ENCODE results near the gene C4BPA.

The C4BPA gene

GRCh38 chr1:207124389-207124788, 20.4 kb downstream of the C4BPA start (continued):
- no peak for TF ChIP-seq CREB5 (CRISPR knock-in tag; IDR thresholded peaks at IDR 0.05; ENCODE audit: low read depth)
- no peak for TF ChIP-seq ISL1 (CRISPR knock-in tag; IDR thresholded peaks at IDR 0.05)
- TF ChIP-seq ZFP30 (CRISPR knock-in tag; IDR thresholded peaks at IDR 0.05) = no peak
- no peak for TF ChIP-seq OSR1 (CRISPR knock-in tag; IDR thresholded peaks at IDR 0.05)
- TF ChIP-seq GLIS3 (CRISPR knock-in tag; IDR thresholded peaks at IDR 0.05) = no peak

GRCh38 chr1:207128336-207128921, 24.4 kb downstream of the C4BPA start:
- no peak for ATAC-seq

GRCh38 chr1:207129053-207129452, 25.0 kb downstream of the C4BPA start:
- ATAC-seq = no peak
- no peak for TF ChIP-seq ZFP3 (CRISPR knock-in tag; IDR thresholded peaks at IDR 0.05)
- no peak for TF ChIP-seq CSDC2 (CRISPR knock-in tag; IDR thresholded peaks at IDR 0.05)
- TF ChIP-seq OSR1 (CRISPR knock-in tag; IDR thresholded peaks at IDR 0.05) = no peak
- TF ChIP-seq CSRNP3 (CRISPR knock-in tag; IDR thresholded peaks at IDR 0.05) = no peak
- TF ChIP-seq ZNF8 (CRISPR knock-in tag; IDR thresholded peaks at IDR 0.05) = no peak
- no peak for TF ChIP-seq CREB5 (CRISPR knock-in tag; IDR thresholded peaks at IDR 0.05; ENCODE audit: low read depth)
- TF ChIP-seq TSHZ2 (CRISPR knock-in tag; IDR thresholded peaks at IDR 0.05) = no peak
- TF ChIP-seq ARNTL (CRISPR knock-in tag; IDR thresholded peaks at IDR 0.05; ENCODE audit: borderline replicate concordance, low read depth) = no peak
- no peak for TF ChIP-seq GLIS3 (CRISPR knock-in tag; IDR thresholded peaks at IDR 0.05)
- TF ChIP-seq SNAI2 (CRISPR knock-in tag; IDR thresholded peaks at IDR 0.05) = no peak
- no peak for TF ChIP-seq ZFP30 (CRISPR knock-in tag; IDR thresholded peaks at IDR 0.05)
- TF ChIP-seq, protein P1, sequence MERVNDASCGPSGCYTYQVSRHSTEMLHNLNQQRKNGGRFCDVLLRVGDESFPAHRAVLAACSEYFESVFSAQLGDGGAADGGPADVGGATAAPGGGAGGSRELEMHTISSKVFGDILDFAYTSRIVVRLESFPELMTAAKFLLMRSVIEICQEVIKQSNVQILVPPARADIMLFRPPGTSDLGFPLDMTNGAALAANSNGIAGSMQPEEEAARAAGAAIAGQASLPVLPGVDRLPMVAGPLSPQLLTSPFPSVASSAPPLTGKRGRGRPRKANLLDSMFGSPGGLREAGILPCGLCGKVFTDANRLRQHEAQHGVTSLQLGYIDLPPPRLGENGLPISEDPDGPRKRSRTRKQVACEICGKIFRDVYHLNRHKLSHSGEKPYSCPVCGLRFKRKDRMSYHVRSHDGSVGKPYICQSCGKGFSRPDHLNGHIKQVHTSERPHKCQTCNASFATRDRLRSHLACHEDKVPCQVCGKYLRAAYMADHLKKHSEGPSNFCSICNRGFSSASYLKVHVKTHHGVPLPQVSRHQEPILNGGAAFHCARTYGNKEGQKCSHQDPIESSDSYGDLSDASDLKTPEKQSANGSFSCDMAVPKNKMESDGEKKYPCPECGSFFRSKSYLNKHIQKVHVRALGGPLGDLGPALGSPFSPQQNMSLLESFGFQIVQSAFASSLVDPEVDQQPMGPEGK (CRISPR knock-in tag; IDR thresholded peaks at IDR 0.05; ENCODE audit: borderline replicate concordance) = no peak
- TF ChIP-seq BACH2 (CRISPR knock-in tag; IDR thresholded peaks at IDR 0.05; ENCODE audit: borderline replicate concordance) = no peak
- TF ChIP-seq TCF4 (CRISPR knock-in tag; IDR thresholded peaks at IDR 0.05; ENCODE audit: borderline replicate concordance) = no peak
- no peak for TF ChIP-seq RARB (CRISPR knock-in tag; IDR thresholded peaks at IDR 0.05)
- TF ChIP-seq ESRRG (CRISPR knock-in tag; IDR thresholded peaks at IDR 0.05) = no peak
- TF ChIP-seq, protein P2, sequence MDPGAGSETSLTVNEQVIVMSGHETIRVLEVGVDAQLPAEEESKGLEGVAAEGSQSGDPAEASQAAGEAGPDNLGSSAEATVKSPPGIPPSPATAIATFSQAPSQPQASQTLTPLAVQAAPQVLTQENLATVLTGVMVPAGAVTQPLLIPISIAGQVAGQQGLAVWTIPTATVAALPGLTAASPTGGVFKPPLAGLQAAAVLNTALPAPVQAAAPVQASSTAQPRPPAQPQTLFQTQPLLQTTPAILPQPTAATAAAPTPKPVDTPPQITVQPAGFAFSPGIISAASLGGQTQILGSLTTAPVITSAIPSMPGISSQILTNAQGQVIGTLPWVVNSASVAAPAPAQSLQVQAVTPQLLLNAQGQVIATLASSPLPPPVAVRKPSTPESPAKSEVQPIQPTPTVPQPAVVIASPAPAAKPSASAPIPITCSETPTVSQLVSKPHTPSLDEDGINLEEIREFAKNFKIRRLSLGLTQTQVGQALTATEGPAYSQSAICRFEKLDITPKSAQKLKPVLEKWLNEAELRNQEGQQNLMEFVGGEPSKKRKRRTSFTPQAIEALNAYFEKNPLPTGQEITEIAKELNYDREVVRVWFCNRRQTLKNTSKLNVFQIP (CRISPR knock-in tag; IDR thresholded peaks at IDR 0.05; ENCODE audit: borderline replicate concordance, low read depth) = no peak
- no peak for TF ChIP-seq ZNF70 (CRISPR knock-in tag; IDR thresholded peaks at IDR 0.05)
- TF ChIP-seq ZNF565 (CRISPR knock-in tag; conservative IDR thresholded peaks at IDR 0.05; ENCODE audit: low read depth) = no peak

More at GRCh38 chr1:207128336-207128921, 24.4 kb downstream of the C4BPA start:
- TF ChIP-seq RARB (CRISPR knock-in tag; IDR thresholded peaks at IDR 0.05) (no peak), CSRNP3 (CRISPR knock-in tag; IDR thresholded peaks at IDR 0.05) (no peak), ZNF8 (CRISPR knock-in tag; IDR thresholded peaks at IDR 0.05) (no peak)
- TF ChIP-seq, protein P2 (CRISPR knock-in tag; IDR thresholded peaks at IDR 0.05; ENCODE audit: borderline replicate concordance, low read depth) = no peak
